ENCODE data around the gene TNFAIP8. TPM values are rescaled to one million over a fixed set of nuclear protein-coding genes. Genes with fewer than 3 reads are reported as not detected.

The TNFAIP8 gene
- total RNA-seq, 1 experiment from 2014 or later = 7.3 TPM

- Histone ChIP-seq H3K18ac (ENCODE audit: insufficient read length, low read depth, low read length) (no peak overlapping the region), H4K91ac (ENCODE audit: insufficient read length, low read depth, low read length) (no peak overlapping the region), H3T11ph (ENCODE audit: low read length) (no peak overlapping the region), H2BK12ac (ENCODE audit: insufficient read length, low read depth, low read length) (no peak overlapping the region), H2AFZ (ENCODE audit: low read length) (no peak overlapping the region), H3K14ac (ENCODE audit: insufficient read depth, low read length) (no peak overlapping the region), H3K23me2 (ENCODE audit: insufficient read length, low read depth, low read length, poor library complexity, severe bottlenecking) (no peaks in the 10 kb centered on the region), H3K9me3 (ENCODE audit: control insufficient read depth, low read depth, low read length) (no peaks in the 10 kb centered on the region), H3K9ac (ENCODE audit: extremely low read depth, insufficient read length, low read length) (no peak overlapping the region), H3K27me3 (ENCODE audit: insufficient read depth, low read length) (no peaks in the 10 kb centered on the region), H2AK5ac (ENCODE audit: insufficient read length, low read length) (no peak overlapping the region), H3K4me1 (ENCODE audit: insufficient read depth, low read length) (peaks cover 3% of the 10 kb centered on the region; the same call in 1 of the 2 replicates), H4K20me1 (ENCODE audit: control insufficient read depth, insufficient read depth, insufficient read length) (no peaks in the 10 kb centered on the region), H3K79me1 (ENCODE audit: insufficient read depth, low read depth, low read length, poor library complexity, severe bottlenecking) (no peaks in the 10 kb centered on the region), H2BK15ac (ENCODE audit: low read depth, low read length) (no peak overlapping the region), H4K5ac (ENCODE audit: insufficient read length, low read depth, low read length) (no peak overlapping the region), H3K27ac (ENCODE audit: insufficient read length, low read depth, low read length) (no peak overlapping the region), H3K79me2 (ENCODE audit: insufficient read depth, low read length) (no peaks in the 10 kb centered on the region), H2BK5ac (ENCODE audit: insufficient read length, low read length) (no peak overlapping the region), H3K56ac (ENCODE audit: insufficient read length, low read depth, low read length) (no peak overlapping the region), H2BK20ac (ENCODE audit: low read depth, low read length, poor library complexity, severe bottlenecking) (no peak overlapping the region), H3K4me2 (ENCODE audit: insufficient read depth, insufficient read length, low read length) (no peak overlapping the region), H4K8ac (replicated peaks; ENCODE audit: insufficient read length, low read depth, low read length) (no peak overlapping the region), H3K4ac (ENCODE audit: low read depth, low read length) (no peak overlapping the region), H3K23ac (ENCODE audit: insufficient read length, low read depth, low read length) (no peak overlapping the region), H2BK120ac (ENCODE audit: low read depth, low read length, poor library complexity, severe bottlenecking) (no peak overlapping the region)
- DNase-seq = no peak
- H3K27ac Mint-ChIP-seq = no peak overlapping the region; a peak in 1 of 7 replicates
- H3K27me3 Mint-ChIP-seq (ENCODE audit: low read depth) = no peaks in the 10 kb centered on the region
- H3K4me1 Mint-ChIP-seq = peaks cover 23 to 24% of the 10 kb centered on the region in 2 experiments
- no CpG with 5 or more reads among the region's 4 CpGs for WGBS (ENCODE audit: extremely low coverage, insufficient read length, low lambda C conversion rate)
- H3K36me3 Mint-ChIP-seq (ENCODE audit: insufficient read depth in 1 of 3, low read depth in 3 of 3) = no peaks in the 10 kb centered on the region
- TF ChIP-seq CTCF (conservative IDR thresholded peaks at IDR 0.05) = no peak
- no peak overlapping the region for H3K4me3 Mint-ChIP-seq
- H3K9me3 Mint-ChIP-seq = no peaks in the 10 kb centered on the region; a peak in 1 of 5 replicates
Observed at GRCh38 chr5:119405419-119405818, 49.6 kb downstream of the TNFAIP8 start.

Data from H9 (cell line).